Thyroid gland (tissue), 4 donors: Measurements from ENCODE around the gene ATP1A2.

Source experiments
- POLR2A ChIP-seq, 2 donors: fragments of 450-650 bp; IDR thresholded peaks; one replicate each; pipeline ENCODE4 v1.6.1; 2017; ENCODE audit warnings: antibody characterized with exemption in 2 of 2, mild to moderate bottlenecking in 2 of 2, moderate library complexity in 1 of 2
- TF ChIP-seq, protein P1 (sequence below), 6 experiments: fragments of 200-600 bp in 3 of 6; fragments of 450-650 bp in 3 of 6; sonication (generic) in 3 of 6; IDR thresholded peaks; one replicate each; pipeline ENCODE4 v1.5.1; 2016 to 2019; ENCODE audit warnings: antibody characterized with exemption in 6 of 6, mild to moderate bottlenecking in 2 of 6, inconsistent platforms in 1 of 6, moderate library complexity in 1 of 6

DNA sequence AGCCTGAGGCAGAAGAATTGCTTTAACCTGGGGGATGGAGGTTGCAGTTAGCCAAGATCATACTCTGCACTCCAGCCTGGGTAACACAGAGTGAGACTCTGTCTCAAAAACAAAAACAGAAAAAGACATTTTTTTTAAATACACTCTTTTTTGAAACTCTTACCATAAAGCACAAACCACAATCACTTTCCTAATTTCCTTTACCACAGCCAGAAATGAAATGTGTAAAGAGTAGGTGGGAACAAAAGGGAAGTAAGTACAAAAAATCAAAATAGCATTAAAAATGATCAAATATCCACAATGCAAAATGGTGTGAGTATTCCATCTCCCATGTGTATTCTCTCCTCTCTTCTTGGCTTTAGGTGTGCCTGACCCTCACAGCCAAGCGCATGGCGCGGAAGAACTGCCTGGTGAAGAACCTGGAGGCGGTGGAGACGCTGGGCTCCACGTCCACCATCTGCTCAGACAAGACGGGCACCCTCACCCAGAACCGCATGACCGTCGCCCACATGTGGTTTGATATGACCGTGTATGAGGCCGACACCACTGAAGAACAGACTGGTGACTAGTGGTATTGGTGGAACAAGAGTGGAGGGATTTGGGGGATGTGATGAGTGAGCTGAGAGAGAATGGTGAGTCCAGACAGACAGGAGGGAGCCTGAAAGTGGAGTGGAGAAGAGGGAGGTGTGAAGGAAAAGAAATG, 50.8 kb downstream of the ATP1A2 start:
- TF ChIP-seq, protein P1, sequence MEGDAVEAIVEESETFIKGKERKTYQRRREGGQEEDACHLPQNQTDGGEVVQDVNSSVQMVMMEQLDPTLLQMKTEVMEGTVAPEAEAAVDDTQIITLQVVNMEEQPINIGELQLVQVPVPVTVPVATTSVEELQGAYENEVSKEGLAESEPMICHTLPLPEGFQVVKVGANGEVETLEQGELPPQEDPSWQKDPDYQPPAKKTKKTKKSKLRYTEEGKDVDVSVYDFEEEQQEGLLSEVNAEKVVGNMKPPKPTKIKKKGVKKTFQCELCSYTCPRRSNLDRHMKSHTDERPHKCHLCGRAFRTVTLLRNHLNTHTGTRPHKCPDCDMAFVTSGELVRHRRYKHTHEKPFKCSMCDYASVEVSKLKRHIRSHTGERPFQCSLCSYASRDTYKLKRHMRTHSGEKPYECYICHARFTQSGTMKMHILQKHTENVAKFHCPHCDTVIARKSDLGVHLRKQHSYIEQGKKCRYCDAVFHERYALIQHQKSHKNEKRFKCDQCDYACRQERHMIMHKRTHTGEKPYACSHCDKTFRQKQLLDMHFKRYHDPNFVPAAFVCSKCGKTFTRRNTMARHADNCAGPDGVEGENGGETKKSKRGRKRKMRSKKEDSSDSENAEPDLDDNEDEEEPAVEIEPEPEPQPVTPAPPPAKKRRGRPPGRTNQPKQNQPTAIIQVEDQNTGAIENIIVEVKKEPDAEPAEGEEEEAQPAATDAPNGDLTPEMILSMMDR (IDR thresholded peaks at IDR 0.05), result no peak
- TF ChIP-seq POLR2A (IDR thresholded peaks at IDR 0.05), result no peak
